HUES64 (cell line): ENCODE data around the gene KCNQ5.

Experiments
- H3K27ac ChIP-seq: 2 replicates; pipeline ENCODE4 v1.7.0; 2013; ENCODE audit warnings: low read depth, low read length, inconsistent platforms
- H3K27me3 ChIP-seq: 2 replicates; pipeline ENCODE4 v1.6.1; 2013; ENCODE audit warnings: mild to moderate bottlenecking, low read length; ENCODE audit not compliant: insufficient read depth
- H3K36me3 ChIP-seq: 2 replicates; pipeline ENCODE4 v1.6.1; 2013; ENCODE audit warnings: mild to moderate bottlenecking, low read length; ENCODE audit not compliant: insufficient read depth
- H3K4me1 ChIP-seq: 2 replicates; pipeline ENCODE4 v1.6.1; 2013; ENCODE audit warnings: mild to moderate bottlenecking, low read length, moderate library complexity; ENCODE audit not compliant: insufficient read depth
- H3K4me3 ChIP-seq: 2 replicates; pipeline ENCODE4 v1.5.1; 2013; ENCODE audit warnings: mild to moderate bottlenecking, low read length, moderate library complexity
- H3K9ac ChIP-seq: 2 replicates; pipeline ENCODE4 v1.6.1; 2013; ENCODE audit warnings: mild to moderate bottlenecking, low read depth, low read length
- H3K9me3 ChIP-seq: 2 replicates; pipeline ENCODE4 v1.6.1; 2013; ENCODE audit warnings: low read depth, low read length; ENCODE audit not compliant: insufficient read depth
- WGBS: fragments of 150-250, 120-280 bp; methylation state at CpG from one replicate; pipeline ENCODE4 v1.1.7; 2013; ENCODE audit warnings: missing lambda C conversion rate; 5-methylcytosine and 5-hydroxymethylcytosine counted together

Gene KCNQ5

DNA sequence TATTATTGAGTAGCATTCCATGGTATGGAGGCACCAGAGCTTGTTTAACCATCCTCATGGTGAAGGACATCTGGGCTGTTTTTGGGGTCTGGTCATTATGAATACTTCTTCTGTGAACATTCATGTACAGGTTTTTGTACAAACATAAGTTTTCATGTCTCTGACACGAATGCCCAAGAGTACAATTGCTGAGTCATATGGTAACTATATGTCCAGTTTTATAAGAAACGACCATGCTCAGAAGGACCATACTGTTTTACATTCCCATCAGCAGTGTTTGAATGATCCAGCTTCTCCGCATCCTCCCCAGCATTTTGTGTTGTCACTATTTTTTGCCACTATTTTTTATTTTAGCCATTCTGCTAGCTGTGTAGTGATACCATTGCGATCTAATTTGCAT, 414.8 kb downstream of the KCNQ5 start:
- no peak overlapping the region for H3K4me3 ChIP-seq
- no peaks in the 10 kb centered on the region for H3K27me3 ChIP-seq
- H3K9me3 ChIP-seq: 0 out of 2 replicates have a peak, but pooled peaks cover 5% of the 10 kb centered on the region
- no peak overlapping the region for H3K9ac ChIP-seq
- no peak overlapping the region for H3K27ac ChIP-seq
- H3K4me1 ChIP-seq: no peaks in the 10 kb centered on the region
- H3K36me3 ChIP-seq: no peaks in the 10 kb centered on the region
- WGBS: 97% methylated on average over 4 of the region's 4 CpGs

GRCh38 chr6:73041051-73041450, 419.2 kb downstream of the KCNQ5 start:
- WGBS: 94% methylated on average over 3 of the region's 3 CpGs

GRCh38 chr6:73042892-73043291, 421.0 kb downstream of the KCNQ5 start:
- Histone ChIP-seq H3K4me3 (no peak overlapping the region), H3K27ac (no peak overlapping the region), H3K9me3 (0 out of 2 replicates have a peak, but pooled peaks cover 5% of the 10 kb centered on the region), H3K27me3 (no peaks in the 10 kb centered on the region), H3K9ac (no peak overlapping the region), H3K4me1 (no peaks in the 10 kb centered on the region), H3K36me3 (no peaks in the 10 kb centered on the region)
- WGBS: no CpG with 5 or more reads among the region's 1 CpG

More at GRCh38 chr6:73041051-73041450, 419.2 kb downstream of the KCNQ5 start:
- 0 out of 2 replicates have a peak, but pooled peaks cover 5% of the 10 kb centered on the region for H3K9me3 ChIP-seq
- H3K36me3 ChIP-seq: no peaks in the 10 kb centered on the region
- no peak overlapping the region for H3K27ac ChIP-seq
- H3K4me1 ChIP-seq: no peaks in the 10 kb centered on the region
- H3K4me3 ChIP-seq: no peak overlapping the region
- no peaks in the 10 kb centered on the region for H3K27me3 ChIP-seq
- no peak overlapping the region for H3K9ac ChIP-seq

- Histone ChIP-seq H3K27ac (no peak overlapping the region), H3K4me1 (no peaks in the 10 kb centered on the region), H3K9ac (no peak overlapping the region), H3K9me3 (0 out of 2 replicates have a peak, but pooled peaks cover 5% of the 10 kb centered on the region), H3K36me3 (no peaks in the 10 kb centered on the region), H3K4me3 (no peak overlapping the region), H3K27me3 (no peaks in the 10 kb centered on the region)
- 94% methylated on average over 1 of the region's 1 CpG for WGBS
Measured at GRCh38 chr6:73043446-73043845, 421.6 kb downstream of the KCNQ5 start.

DNA sequence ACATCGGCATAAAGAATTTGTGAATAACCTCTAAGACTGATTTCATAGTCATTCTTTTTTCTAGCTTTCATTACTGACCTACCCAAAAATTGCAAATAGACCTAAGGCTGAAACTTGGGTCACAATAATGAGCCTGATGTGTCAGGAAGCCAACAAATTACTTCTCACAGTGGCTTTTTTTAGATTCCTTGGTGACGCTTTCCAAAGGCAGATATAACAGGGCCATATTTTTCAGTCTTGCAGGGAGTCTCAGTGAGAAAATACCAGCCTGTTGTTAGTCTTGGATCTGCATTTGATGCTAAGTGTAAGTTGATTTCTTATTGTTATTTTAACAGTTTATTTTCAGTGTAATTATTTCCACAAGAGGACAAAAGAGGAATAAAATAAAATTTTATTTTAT, 423.7 kb downstream of the KCNQ5 start:
- Histone ChIP-seq H3K36me3 (no peaks in the 10 kb centered on the region), H3K27me3 (no peaks in the 10 kb centered on the region), H3K4me1 (no peaks in the 10 kb centered on the region), H3K4me3 (no peak overlapping the region), H3K9ac (no peak overlapping the region), H3K27ac (no peak overlapping the region), H3K9me3 (no peaks in the 10 kb centered on the region)
- 95% methylated on average over 2 of the region's 2 CpGs for WGBS

- no peaks in the 10 kb centered on the region for H3K27me3 ChIP-seq
- no CpG with 5 or more reads among the region's 2 CpGs for WGBS
Measured at GRCh38 chr6:73047801-73048200, 425.9 kb downstream of the KCNQ5 start.

GRCh38 chr6:73049971-73050594, 428.2 kb downstream of the KCNQ5 start:
- Histone ChIP-seq H3K9me3 (no peaks in the 10 kb centered on the region), H3K4me1 (no peaks in the 10 kb centered on the region), H3K27me3 (no peaks in the 10 kb centered on the region), H3K27ac (no peak overlapping the region), H3K36me3 (no peaks in the 10 kb centered on the region), H3K9ac (no peak overlapping the region), H3K4me3 (no peak overlapping the region)
- 90% methylated on average over 1 of the region's 1 CpG for WGBS

More at GRCh38 chr6:73047801-73048200, 425.9 kb downstream of the KCNQ5 start:
- no peaks in the 10 kb centered on the region for H3K4me1 ChIP-seq
- no peak overlapping the region for H3K4me3 ChIP-seq
- H3K9me3 ChIP-seq: no peaks in the 10 kb centered on the region
- no peak overlapping the region for H3K9ac ChIP-seq
- no peak overlapping the region for H3K27ac ChIP-seq
- no peaks in the 10 kb centered on the region for H3K36me3 ChIP-seq

DNA sequence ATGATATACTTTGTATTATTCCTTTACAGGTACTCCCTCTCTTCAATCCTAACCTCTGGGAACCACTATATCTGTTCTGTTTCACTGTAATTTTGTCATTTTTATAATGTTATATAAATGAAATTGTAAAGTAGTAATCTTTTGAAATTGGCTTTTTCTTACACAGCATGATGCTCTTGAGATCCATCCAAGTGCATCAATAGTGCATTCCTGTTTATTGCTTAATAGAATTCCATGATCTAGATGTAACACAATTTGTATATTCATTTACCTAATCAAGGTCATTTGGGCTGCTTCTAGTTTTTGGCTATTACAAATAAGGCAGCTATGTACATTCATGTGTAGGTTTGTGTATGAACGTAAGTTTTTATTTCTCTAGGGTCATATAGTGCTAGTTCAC, 428.8 kb downstream of the KCNQ5 start:
- Histone ChIP-seq H3K9ac (no peak overlapping the region), H3K27ac (no peak overlapping the region), H3K36me3 (no peaks in the 10 kb centered on the region), H3K4me3 (no peak overlapping the region), H3K27me3 (no peaks in the 10 kb centered on the region), H3K9me3 (no peaks in the 10 kb centered on the region), H3K4me1 (no peaks in the 10 kb centered on the region)
- 100% methylated on average over 1 of the region's 1 CpG for WGBS

DNA sequence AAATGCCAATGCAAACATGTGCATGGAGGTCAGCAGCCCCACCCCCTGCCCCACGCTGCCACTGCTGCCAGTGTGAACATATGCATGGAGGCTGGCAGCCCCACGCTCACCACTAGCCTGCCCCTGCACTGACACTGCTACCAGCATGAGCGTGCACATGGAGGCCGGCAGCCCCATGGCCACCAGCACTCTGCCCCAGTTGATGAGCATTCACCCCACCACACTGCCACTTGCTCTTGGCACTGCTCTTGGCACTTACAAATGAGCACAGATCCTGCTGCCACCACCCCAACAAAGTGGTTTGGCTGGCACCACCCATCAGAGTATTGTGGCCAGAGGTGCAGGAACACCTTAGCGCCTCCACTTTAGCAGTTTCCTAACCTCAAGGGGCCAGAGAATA, 429.3 kb downstream of the KCNQ5 start:
- Histone ChIP-seq H3K9me3 (no peaks in the 10 kb centered on the region), H3K36me3 (no peaks in the 10 kb centered on the region), H3K27ac (no peak overlapping the region), H3K4me3 (no peak overlapping the region), H3K4me1 (no peaks in the 10 kb centered on the region), H3K27me3 (no peaks in the 10 kb centered on the region), H3K9ac (no peak overlapping the region)
- WGBS: 95% methylated on average over 5 of the region's 5 CpGs

GRCh38 chr6:73054958-73055357, 433.1 kb downstream of the KCNQ5 start:
- 86% methylated on average over 11 of the region's 11 CpGs for WGBS
- no peaks in the 10 kb centered on the region for H3K27me3 ChIP-seq
- H3K4me3 ChIP-seq: no peak overlapping the region
- no peak overlapping the region for H3K9ac ChIP-seq
- no peaks in the 10 kb centered on the region for H3K9me3 ChIP-seq
- no peak overlapping the region for H3K27ac ChIP-seq
- H3K36me3 ChIP-seq: no peaks in the 10 kb centered on the region
- H3K4me1 ChIP-seq: no peaks in the 10 kb centered on the region

DNA sequence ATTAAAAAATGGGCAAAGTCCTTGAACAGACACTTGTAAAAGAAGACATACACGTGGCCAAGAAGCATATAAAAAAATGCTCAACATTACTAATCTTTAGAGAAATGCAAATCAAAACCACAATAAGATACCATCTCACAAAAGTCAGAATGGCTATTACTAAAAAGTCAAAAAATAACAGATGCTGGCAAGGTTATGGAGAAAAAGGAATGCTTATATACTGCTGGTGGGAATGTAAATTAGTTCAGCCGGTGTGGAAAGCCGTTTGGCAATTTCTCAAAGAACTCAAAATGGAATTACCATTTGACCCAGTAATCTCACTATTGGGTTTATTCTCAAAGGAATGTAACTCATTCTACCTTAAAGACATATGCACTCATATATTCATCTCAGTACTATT, 436.9 kb downstream of the KCNQ5 start:
- WGBS: 88% methylated on average over 3 of the region's 3 CpGs
- no peak overlapping the region for H3K9ac ChIP-seq
- no peaks in the 10 kb centered on the region for H3K4me1 ChIP-seq
- no peak overlapping the region for H3K27ac ChIP-seq
- H3K4me3 ChIP-seq: no peak overlapping the region
- no peaks in the 10 kb centered on the region for H3K9me3 ChIP-seq
- no peaks in the 10 kb centered on the region for H3K36me3 ChIP-seq
- H3K27me3 ChIP-seq: no peaks in the 10 kb centered on the region

DNA sequence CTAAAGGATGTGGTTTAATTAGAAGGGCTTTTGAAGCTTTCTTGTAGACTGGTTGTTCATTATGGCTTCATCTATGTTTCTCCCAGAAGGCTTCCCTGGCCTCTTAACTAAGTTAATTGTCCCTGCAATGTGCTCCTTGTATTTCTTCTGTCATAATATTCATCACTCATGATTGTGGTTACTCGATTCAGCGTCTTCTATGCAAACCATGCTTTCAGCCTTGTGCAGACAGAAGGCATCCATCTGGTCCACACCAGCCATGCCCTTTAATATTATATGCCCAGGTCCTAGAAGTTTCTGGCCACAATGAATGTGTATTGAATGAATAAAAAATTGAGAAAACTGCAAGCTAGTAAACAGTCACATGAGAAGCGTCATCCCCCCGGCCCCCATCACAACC, 440.3 kb downstream of the KCNQ5 start:
- H3K9ac ChIP-seq: no peak overlapping the region
- H3K4me3 ChIP-seq: no peak overlapping the region
- no peaks in the 10 kb centered on the region for H3K36me3 ChIP-seq
- no peak overlapping the region for H3K27ac ChIP-seq
- no peaks in the 10 kb centered on the region for H3K4me1 ChIP-seq
- H3K27me3 ChIP-seq: no peaks in the 10 kb centered on the region
- 61% methylated on average over 3 of the region's 4 CpGs for WGBS
- H3K9me3 ChIP-seq: no peaks in the 10 kb centered on the region
